Activated T-helper 1 cell treated with Interleukin-2 at 50 U/mL for 16 hours (primary cell): Measurements from ENCODE around the gene ARHGDIA.

Experiments
- DNase-seq: peaks from one replicate; pipeline ENCODE4 v3.0.0-alpha.2; 2020; ENCODE audit warnings: low read depth

Gene ARHGDIA

GRCh38 chr17:81822996-81823819, 47.9 kb downstream of the ARHGDIA start:
- no peak for DNase-seq

- DNase-seq = no peak
Measured at GRCh38 chr17:81822312-81822637, 48.9 kb downstream of the ARHGDIA start.

GRCh38 chr17:81821603-81822311, 49.4 kb downstream of the ARHGDIA start:
- no peak for DNase-seq

- no peak for DNase-seq
Measured at GRCh38 chr17:81821147-81821546, 50.0 kb downstream of the ARHGDIA start.

GRCh38 chr17:81819708-81820107, 51.4 kb downstream of the ARHGDIA start:
- no peak for DNase-seq

GRCh38 chr17:81817758-81818147, 53.4 kb downstream of the ARHGDIA start:
- no peak for DNase-seq
